Ascending aorta (tissue), 2 donors: ENCODE results near the gene SKAP1. TPM values are rescaled to one million over a fixed set of nuclear protein-coding genes. Genes with fewer than 3 reads are reported as not detected.

Experiments
- DNase-seq, 2 donors: peaks; one replicate each; pipeline ENCODE4 v3.0.0-alpha.2; 2019; ENCODE audit warnings: low spot score in 2 of 2
- H3K27ac ChIP-seq, 2 donors: fragments of 200-600 bp; sonication (generic); one replicate each; pipeline ENCODE4 v1.5.1; 2016 to 2017; ENCODE audit warnings: mild to moderate bottlenecking in 1 of 2
- H3K27me3 ChIP-seq: fragments of 200-600 bp; sonication (generic); one replicate; pipeline ENCODE4 v1.5.1; 2017
- H3K36me3 ChIP-seq, 2 donors: fragments of 200-600 bp; sonication (generic); one replicate each; pipeline ENCODE4 v1.5.1; 2016
- H3K4me1 ChIP-seq, 2 donors: fragments of 200-600 bp; sonication (generic); one replicate each; pipeline ENCODE4 v1.5.1; 2016 to 2017; ENCODE audit warnings: mild to moderate bottlenecking in 1 of 2
- H3K4me3 ChIP-seq, 2 donors: fragments of 200-600 bp; sonication (generic); one replicate each; pipeline ENCODE4 v1.5.1; 2016 to 2017; ENCODE audit warnings: mild to moderate bottlenecking in 1 of 2
- H3K9me3 ChIP-seq, 2 donors: fragments of 200-600 bp; sonication (generic); one replicate each; pipeline ENCODE4 v1.5.1; 2016
- intact Hi-C: fragments of 100-400 bp; cut with DNase I; formaldehyde crosslinking; loops from one replicate; pipeline ENCODE4 v1.15.1; 2023
- total RNA-seq: library from RNA; depleted of rRNA; stranded (reverse); fragments of >200 nt; gene quantifications from one replicate; pipeline ENCODE4 v1.1.0, GENCODE V29; 2016
- TF ChIP-seq, protein P1 (sequence below), 3 experiments: fragments of 200-600 bp in 2 of 3; fragments of 450-650 bp in 1 of 3; sonication (generic) in 2 of 3; IDR thresholded peaks; one replicate each; pipeline ENCODE4 v1.5.1; 2016 to 2019; ENCODE audit warnings: antibody characterized with exemption in 3 of 3, mild to moderate bottlenecking in 1 of 3, moderate library complexity in 1 of 3

Gene SKAP1
- total RNA-seq, 1 donor from 2014 or later = not detected

DNA sequence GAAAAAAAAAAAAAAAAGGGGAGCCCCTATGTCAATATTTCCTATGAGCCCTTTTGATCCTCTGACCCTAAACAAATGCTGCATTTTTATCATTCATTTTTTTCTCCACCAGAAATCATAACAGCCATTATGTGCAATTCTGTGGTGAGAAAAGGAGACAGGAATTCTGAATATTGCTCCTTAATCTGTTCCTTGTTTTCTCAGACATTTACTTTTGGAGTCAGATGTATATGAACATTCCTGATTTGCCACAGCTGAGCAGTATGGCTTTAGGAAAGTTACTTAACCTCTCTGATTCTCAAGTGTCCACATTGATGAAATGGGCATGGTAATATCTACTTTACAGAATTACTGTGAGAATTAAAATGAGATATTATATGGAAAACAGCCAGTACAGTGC is 144.4 kb downstream of the SKAP1 start:
- H3K4me1 ChIP-seq = no peaks in the 10 kb centered on the region
- H3K27me3 ChIP-seq = no peaks in the 10 kb centered on the region
- TF ChIP-seq, protein P1, sequence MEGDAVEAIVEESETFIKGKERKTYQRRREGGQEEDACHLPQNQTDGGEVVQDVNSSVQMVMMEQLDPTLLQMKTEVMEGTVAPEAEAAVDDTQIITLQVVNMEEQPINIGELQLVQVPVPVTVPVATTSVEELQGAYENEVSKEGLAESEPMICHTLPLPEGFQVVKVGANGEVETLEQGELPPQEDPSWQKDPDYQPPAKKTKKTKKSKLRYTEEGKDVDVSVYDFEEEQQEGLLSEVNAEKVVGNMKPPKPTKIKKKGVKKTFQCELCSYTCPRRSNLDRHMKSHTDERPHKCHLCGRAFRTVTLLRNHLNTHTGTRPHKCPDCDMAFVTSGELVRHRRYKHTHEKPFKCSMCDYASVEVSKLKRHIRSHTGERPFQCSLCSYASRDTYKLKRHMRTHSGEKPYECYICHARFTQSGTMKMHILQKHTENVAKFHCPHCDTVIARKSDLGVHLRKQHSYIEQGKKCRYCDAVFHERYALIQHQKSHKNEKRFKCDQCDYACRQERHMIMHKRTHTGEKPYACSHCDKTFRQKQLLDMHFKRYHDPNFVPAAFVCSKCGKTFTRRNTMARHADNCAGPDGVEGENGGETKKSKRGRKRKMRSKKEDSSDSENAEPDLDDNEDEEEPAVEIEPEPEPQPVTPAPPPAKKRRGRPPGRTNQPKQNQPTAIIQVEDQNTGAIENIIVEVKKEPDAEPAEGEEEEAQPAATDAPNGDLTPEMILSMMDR (IDR thresholded peaks at IDR 0.05) = no peak
- H3K36me3 ChIP-seq = no peaks in the 10 kb centered on the region
- intact Hi-C loops = no loop called here
- no peak for DNase-seq
- no peak overlapping the region for H3K27ac ChIP-seq
- no peaks in the 10 kb centered on the region for H3K9me3 ChIP-seq
- H3K4me3 ChIP-seq = no peak overlapping the region

DNA sequence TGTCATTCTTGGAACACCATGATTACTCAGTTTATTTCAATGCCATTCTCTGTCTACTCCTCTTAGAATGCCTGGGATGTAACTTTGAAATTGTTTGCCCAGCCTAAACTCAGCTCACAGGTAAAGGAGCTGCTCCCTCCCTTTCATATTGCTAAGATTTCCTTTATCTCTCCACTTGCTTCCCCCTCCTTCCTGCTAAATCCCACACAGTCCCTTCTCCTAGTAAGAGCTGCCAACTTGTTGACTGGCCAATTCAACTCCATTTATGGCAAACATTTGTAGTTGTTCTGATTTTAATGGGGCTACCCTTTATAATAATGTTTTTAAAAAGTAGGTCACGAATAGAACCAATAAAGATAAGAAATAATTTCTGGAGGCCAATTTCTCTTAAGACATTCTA is 146.1 kb downstream of the SKAP1 start:
- H3K4me1 ChIP-seq = no peaks in the 10 kb centered on the region
- H3K4me3 ChIP-seq = no peak overlapping the region
- intact Hi-C loops = no loop called here
- no peaks in the 10 kb centered on the region for H3K36me3 ChIP-seq
- no peak overlapping the region for H3K27ac ChIP-seq
- no peak for DNase-seq
- H3K9me3 ChIP-seq = no peaks in the 10 kb centered on the region
- no peaks in the 10 kb centered on the region for H3K27me3 ChIP-seq
- TF ChIP-seq, protein P1 (IDR thresholded peaks at IDR 0.05) = no peak

DNA sequence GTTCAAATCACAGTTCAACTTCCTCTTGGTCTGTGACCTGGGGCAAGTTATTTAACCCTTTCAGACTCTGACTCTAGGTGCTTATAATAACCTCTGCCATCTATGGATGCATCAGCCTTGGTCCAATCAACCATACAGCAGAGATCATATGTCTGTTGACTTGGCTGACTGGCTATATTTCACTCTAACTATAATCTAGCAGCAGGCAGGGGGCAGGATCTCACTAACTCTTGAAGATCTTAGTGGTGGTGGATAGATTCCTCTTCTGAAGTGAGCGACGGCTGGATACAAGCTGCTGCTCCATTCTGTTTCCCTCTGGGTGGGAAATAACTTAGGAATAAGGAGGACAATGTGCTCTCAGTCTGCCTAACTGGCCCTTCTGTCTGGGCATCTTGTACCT is 146.6 kb downstream of the SKAP1 start:
- no peaks in the 10 kb centered on the region for H3K4me1 ChIP-seq
- no peak overlapping the region for H3K4me3 ChIP-seq
- intact Hi-C loops = no loop called here
- no peaks in the 10 kb centered on the region for H3K27me3 ChIP-seq
- no peaks in the 10 kb centered on the region for H3K9me3 ChIP-seq
- H3K27ac ChIP-seq = no peak overlapping the region
- DNase-seq = no peak
- H3K36me3 ChIP-seq = no peaks in the 10 kb centered on the region
- TF ChIP-seq, protein P1 (IDR thresholded peaks at IDR 0.05) = no peak

DNA sequence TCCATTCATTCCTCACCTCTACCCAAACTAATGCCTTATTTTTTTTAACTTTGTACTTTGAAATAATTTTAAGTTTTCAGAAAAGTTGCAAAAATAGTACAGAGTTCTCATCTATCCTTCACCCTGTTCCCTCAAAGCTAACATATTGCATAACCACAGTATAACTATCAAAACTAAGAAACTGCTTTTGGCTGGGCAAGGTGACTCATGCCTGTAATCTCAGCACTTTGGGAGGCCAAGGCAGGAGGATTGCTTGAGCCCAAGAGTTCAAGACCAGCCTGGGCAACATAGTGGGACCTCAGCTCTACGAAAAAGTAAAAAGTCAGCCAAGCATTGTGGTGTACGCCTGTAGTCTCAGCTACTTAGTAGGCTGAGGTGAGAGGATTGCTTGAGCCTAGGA is 147.7 kb downstream of the SKAP1 start:
- Histone ChIP-seq H3K4me1 (no peaks in the 10 kb centered on the region), H3K36me3 (no peaks in the 10 kb centered on the region), H3K27ac (no peak overlapping the region), H3K27me3 (no peaks in the 10 kb centered on the region), H3K4me3 (no peak overlapping the region), H3K9me3 (no peaks in the 10 kb centered on the region)
- DNase-seq = no peak
- intact Hi-C loops = no loop called here
- TF ChIP-seq, protein P1 (IDR thresholded peaks at IDR 0.05) = no peak

DNA sequence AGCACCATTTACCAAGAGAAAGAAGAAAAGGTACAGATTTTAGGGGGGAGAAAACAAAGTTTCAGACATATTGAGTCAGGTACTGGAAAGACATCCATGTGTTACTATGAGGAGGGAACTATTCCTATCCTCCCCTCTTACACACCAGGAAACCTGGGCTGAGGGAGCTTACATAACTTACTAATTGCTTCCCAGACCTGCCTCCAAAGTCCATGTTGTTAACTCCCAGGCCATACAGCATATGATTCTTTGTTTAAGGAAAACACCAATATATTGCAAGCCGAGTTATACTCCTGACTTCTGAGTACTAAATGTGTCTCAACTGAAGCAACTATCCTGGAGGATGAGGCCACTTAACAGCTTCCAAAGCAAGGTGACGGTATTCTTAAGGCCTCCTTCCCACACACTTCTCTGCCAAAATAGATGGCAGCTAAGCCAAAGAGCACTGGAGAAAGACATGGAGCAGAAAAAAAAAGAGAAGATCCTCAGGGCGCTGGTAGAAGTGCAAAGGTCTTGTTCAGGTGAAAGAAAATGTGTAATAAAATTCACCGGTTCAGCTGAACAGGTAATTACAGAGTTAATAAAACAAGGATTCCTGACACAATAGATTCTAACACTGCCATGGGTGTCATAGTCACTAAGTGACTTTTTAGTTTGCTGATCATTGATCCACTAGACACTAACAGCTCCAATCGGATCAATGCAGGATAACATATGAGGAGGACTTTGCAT is 151.1 kb downstream of the SKAP1 start:
- no peaks in the 10 kb centered on the region for H3K36me3 ChIP-seq
- intact Hi-C loops = no loop called here
- H3K9me3 ChIP-seq = no peaks in the 10 kb centered on the region
- H3K4me3 ChIP-seq = no peak overlapping the region
- no peaks in the 10 kb centered on the region for H3K27me3 ChIP-seq
- H3K27ac ChIP-seq = no peak overlapping the region
- DNase-seq = no peak
- H3K4me1 ChIP-seq = no peaks in the 10 kb centered on the region
- TF ChIP-seq, protein P1 (IDR thresholded peaks at IDR 0.05) = no peak

DNA sequence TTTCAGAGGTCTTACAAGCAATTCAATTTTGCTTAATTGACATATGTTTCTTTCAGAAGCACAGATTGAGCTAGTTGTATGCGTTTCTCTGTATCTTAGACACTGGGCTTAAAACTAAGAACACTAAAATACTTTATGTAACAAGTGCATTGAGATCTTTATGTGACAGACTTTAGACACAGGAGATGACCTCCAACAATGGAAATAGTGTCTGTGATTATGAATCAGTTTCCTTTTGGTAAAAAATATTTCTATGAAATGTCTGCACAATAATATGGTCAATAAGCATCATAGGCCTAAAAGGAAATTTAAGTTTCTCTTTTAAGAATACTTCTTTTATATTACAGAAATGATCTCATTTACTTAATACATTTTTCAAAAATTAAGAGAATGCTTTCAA is 153.2 kb downstream of the SKAP1 start:
- TF ChIP-seq, protein P1 (IDR thresholded peaks at IDR 0.05) = no peak
- intact Hi-C loops = no loop called here
- no peaks in the 10 kb centered on the region for H3K36me3 ChIP-seq
- no peak overlapping the region for H3K27ac ChIP-seq
- H3K4me1 ChIP-seq = no peaks in the 10 kb centered on the region
- H3K27me3 ChIP-seq = no peaks in the 10 kb centered on the region
- DNase-seq = no peak
- H3K9me3 ChIP-seq = no peaks in the 10 kb centered on the region
- H3K4me3 ChIP-seq = no peak overlapping the region
